Measurements from ENCODE around the gene CACNA1S.
A peak's percentile ranks its signal among the peaks of the same experiment; 100 is the strongest.

CACNA1S gene

DNA sequence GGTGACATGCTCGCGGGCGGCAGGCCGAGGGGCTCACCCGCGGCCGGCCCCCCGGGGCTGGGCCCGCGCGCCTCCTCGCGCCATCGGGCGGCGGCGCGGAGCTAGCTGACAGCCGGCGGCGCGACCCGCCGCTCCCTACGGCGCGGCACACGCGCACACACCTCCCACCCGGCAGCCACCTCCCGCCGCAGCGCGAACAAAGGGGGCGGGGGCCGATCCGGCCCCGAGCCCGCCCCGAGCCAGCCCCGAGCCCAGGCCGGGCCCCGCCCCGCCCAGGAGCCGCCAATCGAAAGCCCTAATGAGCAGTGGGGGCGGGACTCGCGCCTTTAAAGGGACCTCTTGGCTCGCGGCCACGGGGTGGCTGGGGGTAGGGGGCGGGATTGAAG is 88.7 kb downstream of the CACNA1S start, which contains the start of gene KIF21B:
Gene KIF21B, minus strand, starts transcription at position 198 of the 386 bp plus-strand sequence. CDS start 331 bp downstream, outside the sequence.
- Histone ChIP-seq H2BK12ac (ENCODE audit: low read length) (no peak within 1 kb of the TSS), H4K8ac (ENCODE audit: low read depth, low read length) (peak within 1 kb of the TSS; percentile 13), H3K4ac (ENCODE audit: low read depth, low read length) (no peak within 1 kb of the TSS), H3K14ac (ENCODE audit: low read length) (no peak within 1 kb of the TSS), H4K91ac (ENCODE audit: low read depth, low read length) (no peak within 1 kb of the TSS), H2AK5ac (ENCODE audit: low read length) (no peak within 1 kb of the TSS), H3K4me2 (ENCODE audit: low read length) (peak within 1 kb of the TSS; percentile 66), H3K27me3 (ENCODE audit: insufficient read depth, low read length) (peaks cover 15% of the 10 kb centered on the region), H3K23ac (ENCODE audit: low read length) (no peak within 1 kb of the TSS), H3K9me3 (ENCODE audit: insufficient read depth, low read depth, low read length) (no peaks in the 10 kb centered on the region), H3K27ac (ENCODE audit: low read depth, low read length) (no peak within 1 kb of the TSS), H2AFZ (ENCODE audit: insufficient read depth, low read length, poor library complexity) (peak within 1 kb of the TSS; percentile 35), H3K9ac (ENCODE audit: low read length) (no peak within 1 kb of the TSS), H3K79me2 (ENCODE audit: control insufficient read depth, insufficient read depth, low read length, poor library complexity) (no peaks in the 10 kb centered on the region), H3K79me1 (ENCODE audit: low read length) (peaks cover 1% of the 10 kb centered on the region), H2BK120ac (ENCODE audit: insufficient read depth, low read length, poor library complexity) (no peak within 1 kb of the TSS), H3K4me1 (ENCODE audit: control insufficient read depth in 1 of 2, insufficient read depth in 2 of 2, low read length in 2 of 2) (peaks cover 3 to 4% of the 10 kb centered on the region in 2 experiments), H3K36me3 (ENCODE audit: control insufficient read depth in 1 of 2, insufficient read depth in 2 of 2, low read length in 2 of 2) (no peaks in the 10 kb centered on the region), H2BK5ac (ENCODE audit: low read depth, low read length, poor library complexity) (no peak within 1 kb of the TSS), H4K12ac (ENCODE audit: low read depth, low read length) (peak within 1 kb of the TSS; percentile 7), H3K18ac (ENCODE audit: low read length) (no peak within 1 kb of the TSS), H3K4me3 (ENCODE audit: low read depth, low read length) (peak within 1 kb of the TSS; percentile 62)
- WGBS (ENCODE audit: extremely low coverage, insufficient coverage, insufficient read length): no CpG with 5 or more reads among the region's 53 CpGs
- DNase-seq: peak; percentile 53 to 79

- DNase-seq: peak in 1 of 2 donors; percentile 19
- no peaks in the 10 kb centered on the region for H3K9me3 ChIP-seq (ENCODE audit: insufficient read depth, low read depth, low read length)
- no peaks in the 10 kb centered on the region for H3K79me2 ChIP-seq (ENCODE audit: control insufficient read depth, insufficient read depth, low read length, poor library complexity)
- H3K4me3 ChIP-seq (ENCODE audit: low read depth, low read length): peak overlapping the region; percentile 62
- H3K14ac ChIP-seq (ENCODE audit: low read length): no peak overlapping the region
- no peak overlapping the region for H3K4ac ChIP-seq (ENCODE audit: low read depth, low read length)
- H3K27me3 ChIP-seq (ENCODE audit: insufficient read depth, low read length): peaks cover 15% of the 10 kb centered on the region
- H3K4me2 ChIP-seq (ENCODE audit: low read length): peak overlapping the region; percentile 66
- no peak overlapping the region for H2AK5ac ChIP-seq (ENCODE audit: low read length)
- peak overlapping the region; percentile 35 for H2AFZ ChIP-seq (ENCODE audit: insufficient read depth, low read length, poor library complexity)
- no peak overlapping the region for H4K91ac ChIP-seq (ENCODE audit: low read depth, low read length)
- no peak overlapping the region for H2BK5ac ChIP-seq (ENCODE audit: low read depth, low read length, poor library complexity)
- peak overlapping the region; percentile 7 for H4K12ac ChIP-seq (ENCODE audit: low read depth, low read length)
- no peak overlapping the region for H3K18ac ChIP-seq (ENCODE audit: low read length)
- no CpG with 5 or more reads among the region's 56 CpGs for WGBS (ENCODE audit: extremely low coverage, insufficient coverage, insufficient read length)
- H3K9ac ChIP-seq (ENCODE audit: low read length): no peak overlapping the region
- H2BK12ac ChIP-seq (ENCODE audit: low read length): no peak overlapping the region
- H4K8ac ChIP-seq (ENCODE audit: low read depth, low read length): no peak overlapping the region
- H3K79me1 ChIP-seq (ENCODE audit: low read length): peaks cover 1% of the 10 kb centered on the region
- H3K23ac ChIP-seq (ENCODE audit: low read length): no peak overlapping the region
- peaks cover 3 to 4% of the 10 kb centered on the region in 2 experiments for H3K4me1 ChIP-seq (ENCODE audit: control insufficient read depth in 1 of 2, insufficient read depth in 2 of 2, low read length in 2 of 2)
- H3K27ac ChIP-seq (ENCODE audit: low read depth, low read length): no peak overlapping the region
- H3K36me3 ChIP-seq (ENCODE audit: control insufficient read depth in 1 of 2, insufficient read depth in 2 of 2, low read length in 2 of 2): no peaks in the 10 kb centered on the region
- no peak overlapping the region for H2BK120ac ChIP-seq (ENCODE audit: insufficient read depth, low read length, poor library complexity)
Measured at GRCh38 chr1:201022820-201023516, 89.3 kb downstream of the CACNA1S start.

GRCh38 chr1:201022493-201022819 is 89.8 kb downstream of the CACNA1S start:
- Histone ChIP-seq H4K8ac (ENCODE audit: low read depth, low read length) (no peak overlapping the region), H3K79me1 (ENCODE audit: low read length) (peaks cover 1% of the 10 kb centered on the region), H3K4me1 (ENCODE audit: control insufficient read depth in 1 of 2, insufficient read depth in 2 of 2, low read length in 2 of 2) (peaks cover 3 to 4% of the 10 kb centered on the region in 2 experiments), H3K4me2 (ENCODE audit: low read length) (no peak overlapping the region), H3K27ac (ENCODE audit: low read depth, low read length) (no peak overlapping the region), H2AFZ (ENCODE audit: insufficient read depth, low read length, poor library complexity) (no peak overlapping the region), H3K23ac (ENCODE audit: low read length) (no peak overlapping the region), H2BK12ac (ENCODE audit: low read length) (no peak overlapping the region), H3K79me2 (ENCODE audit: control insufficient read depth, insufficient read depth, low read length, poor library complexity) (no peaks in the 10 kb centered on the region), H2AK5ac (ENCODE audit: low read length) (no peak overlapping the region), H3K9ac (ENCODE audit: low read length) (no peak overlapping the region), H3K18ac (ENCODE audit: low read length) (no peak overlapping the region), H3K27me3 (ENCODE audit: insufficient read depth, low read length) (peaks cover 15% of the 10 kb centered on the region), H3K9me3 (ENCODE audit: insufficient read depth, low read depth, low read length) (no peaks in the 10 kb centered on the region), H3K36me3 (ENCODE audit: control insufficient read depth in 1 of 2, insufficient read depth in 2 of 2, low read length in 2 of 2) (no peaks in the 10 kb centered on the region), H4K12ac (ENCODE audit: low read depth, low read length) (no peak overlapping the region), H2BK120ac (ENCODE audit: insufficient read depth, low read length, poor library complexity) (no peak overlapping the region), H3K14ac (ENCODE audit: low read length) (no peak overlapping the region), H3K4me3 (ENCODE audit: low read depth, low read length) (no peak overlapping the region), H4K91ac (ENCODE audit: low read depth, low read length) (no peak overlapping the region), H3K4ac (ENCODE audit: low read depth, low read length) (no peak overlapping the region), H2BK5ac (ENCODE audit: low read depth, low read length, poor library complexity) (no peak overlapping the region)
- no CpG with 5 or more reads among the region's 2 CpGs for WGBS (ENCODE audit: extremely low coverage, insufficient coverage, insufficient read length)
- DNase-seq: no peak

DNA sequence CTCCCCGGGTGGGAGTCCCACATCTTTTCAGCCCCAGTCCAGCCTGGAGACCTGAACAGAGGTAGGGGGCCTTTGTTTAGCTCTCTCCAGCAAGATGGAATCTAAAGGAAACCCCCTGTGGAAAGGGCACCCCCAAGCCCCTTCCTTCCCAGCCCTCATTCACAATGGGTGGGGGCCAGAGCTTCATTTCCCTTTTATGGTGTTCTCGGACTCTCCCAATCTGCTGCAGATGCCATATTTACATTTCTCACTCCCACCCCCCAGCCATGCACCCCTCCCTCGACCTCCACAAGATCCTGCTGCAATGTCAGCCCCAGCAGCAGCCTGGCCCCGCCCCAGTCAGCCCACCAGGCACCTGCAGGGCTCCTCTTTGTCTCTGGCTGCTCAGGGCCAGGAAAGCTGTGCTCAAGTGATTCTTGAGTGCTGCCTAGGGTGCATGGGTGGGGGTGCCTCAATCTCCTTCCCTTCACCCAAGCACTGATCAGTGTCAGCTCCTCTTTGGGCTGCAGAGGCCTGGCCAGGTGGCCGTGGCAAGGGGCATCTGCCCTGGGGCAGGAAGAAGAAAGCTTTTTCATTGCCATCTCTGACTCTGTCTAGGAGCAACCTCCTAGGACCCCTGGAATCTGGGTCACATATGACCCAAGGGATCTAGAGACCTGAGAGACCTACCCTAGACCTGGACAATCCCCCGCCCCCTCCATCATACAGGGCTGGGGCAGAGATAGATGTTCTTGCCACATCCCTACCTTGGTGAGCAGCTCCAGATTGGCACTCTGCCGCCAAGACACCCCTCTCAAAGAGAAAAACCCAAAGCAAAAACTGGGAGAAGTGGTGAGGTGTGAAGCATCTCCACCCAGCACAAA is 90.4 kb downstream of the CACNA1S start:
- Histone ChIP-seq H3K14ac (ENCODE audit: low read length) (no peak overlapping the region), H3K4me1 (ENCODE audit: control insufficient read depth in 1 of 2, insufficient read depth in 2 of 2, low read length in 2 of 2) (peaks cover 3 to 4% of the 10 kb centered on the region in 2 experiments), H3K4ac (ENCODE audit: low read depth, low read length) (no peak overlapping the region), H3K27ac (ENCODE audit: low read depth, low read length) (no peak overlapping the region), H2BK120ac (ENCODE audit: insufficient read depth, low read length, poor library complexity) (no peak overlapping the region), H2BK5ac (ENCODE audit: low read depth, low read length, poor library complexity) (no peak overlapping the region), H3K4me2 (ENCODE audit: low read length) (no peak overlapping the region), H4K8ac (ENCODE audit: low read depth, low read length) (no peak overlapping the region), H3K27me3 (ENCODE audit: insufficient read depth, low read length) (peaks cover 15% of the 10 kb centered on the region), H3K79me2 (ENCODE audit: control insufficient read depth, insufficient read depth, low read length, poor library complexity) (no peaks in the 10 kb centered on the region), H3K4me3 (ENCODE audit: low read depth, low read length) (no peak overlapping the region), H2AK5ac (ENCODE audit: low read length) (no peak overlapping the region), H4K91ac (ENCODE audit: low read depth, low read length) (no peak overlapping the region), H4K12ac (ENCODE audit: low read depth, low read length) (no peak overlapping the region), H3K9me3 (ENCODE audit: insufficient read depth, low read depth, low read length) (no peaks in the 10 kb centered on the region), H3K36me3 (ENCODE audit: control insufficient read depth in 1 of 2, insufficient read depth in 2 of 2, low read length in 2 of 2) (no peaks in the 10 kb centered on the region), H3K79me1 (ENCODE audit: low read length) (peaks cover 1% of the 10 kb centered on the region), H2AFZ (ENCODE audit: insufficient read depth, low read length, poor library complexity) (no peak overlapping the region), H3K9ac (ENCODE audit: low read length) (no peak overlapping the region), H2BK12ac (ENCODE audit: low read length) (no peak overlapping the region), H3K23ac (ENCODE audit: low read length) (no peak overlapping the region), H3K18ac (ENCODE audit: low read length) (no peak overlapping the region)
- no CpG with 5 or more reads among the region's 7 CpGs for WGBS (ENCODE audit: extremely low coverage, insufficient coverage, insufficient read length)
- no peak for DNase-seq

All from trophoblast cell (in vitro differentiated cells and primary cell).